ENCODE results near the gene PGM3. TPM values are rescaled to one million over a fixed set of nuclear protein-coding genes. Genes with fewer than 3 reads are reported as not detected.
A peak's percentile ranks its signal among the peaks of the same experiment; 100 is the strongest.

Gene PGM3
- total RNA-seq, 1 donor from 2014 or later, result 86.9 TPM

DNA sequence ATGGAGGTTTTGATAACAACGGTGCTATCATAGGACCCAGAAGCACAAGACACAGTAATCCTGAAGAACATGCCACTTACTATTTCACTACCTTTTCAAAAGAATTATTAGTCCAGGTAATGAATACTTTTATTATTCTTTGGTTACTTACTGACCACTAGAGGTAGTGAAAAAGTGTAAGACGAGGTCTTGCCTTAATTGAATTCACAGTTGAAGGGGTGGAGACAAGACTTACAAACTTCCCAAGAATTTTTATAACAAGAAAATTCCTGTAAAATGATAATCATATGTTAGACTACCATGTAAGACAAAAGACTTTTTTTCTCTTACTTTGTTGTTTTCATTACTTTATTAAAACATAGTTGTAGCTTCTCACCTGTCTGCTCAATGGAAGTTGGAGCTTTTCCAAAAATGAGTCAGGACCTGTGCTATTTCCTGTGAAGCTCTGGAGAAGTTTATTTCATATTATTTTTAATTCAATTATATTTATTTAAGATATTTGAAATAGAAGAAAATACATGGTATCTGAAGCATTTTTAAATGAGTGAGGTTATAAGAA is 73.2 kb downstream of the PGM3 start:
- peak; percentile 9 for DNase-seq (ENCODE audit: low read depth)

DNA sequence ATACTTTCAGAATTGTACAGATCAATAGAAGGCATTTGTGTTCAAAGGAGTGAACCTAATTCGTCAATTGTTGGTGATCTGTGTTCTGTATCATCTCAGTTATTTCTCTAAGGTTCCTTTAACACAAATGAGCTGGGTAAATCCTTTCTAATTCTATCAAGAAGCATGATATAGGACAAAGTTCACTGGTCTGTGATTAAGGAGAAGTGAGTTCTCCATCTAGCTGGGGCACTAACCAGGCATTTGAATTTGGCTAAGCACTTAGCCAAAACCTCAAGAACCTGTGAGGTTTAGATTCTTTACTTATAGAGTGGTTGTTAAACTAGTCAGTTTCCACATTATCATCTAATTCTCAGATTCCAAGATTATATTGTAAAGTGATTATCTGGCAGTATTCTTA is 75.3 kb downstream of the PGM3 start:
- no peak for DNase-seq (ENCODE audit: low read depth)

Other genes with a start within 250 kb of the PGM3 start
- 5.6 and 6.9 TPM in 2 replicates for gene UBE3D, start 127.4 kb downstream of the PGM3 start, total RNA-seq
- 9.4 and 53.0 TPM in 2 replicates for gene DOP1A, start 125.6 kb downstream of the PGM3 start, total RNA-seq
- 5.6 and 9.0 TPM in 2 replicates for gene RWDD2A, start 92 bp upstream of the PGM3 start, total RNA-seq
- 21.7 and 45.3 TPM in 2 replicates for gene ME1, start 237.8 kb upstream of the PGM3 start, total RNA-seq